NT2/D1 (cell line): ENCODE results near the gene TESPA1.
"Not testable (repeated sequence)": the region's sequence is repeated elsewhere in the genome, so short reads cannot be mapped to it uniquely, and the experiment has no call there.

ENCODE experiments used
- DNase-seq: peaks from one replicate; pipeline ENCODE4 v3.0.0-alpha.2; 2011; ENCODE audit warnings: low read depth, low spot score
- H3K27me3 ChIP-seq: 2 replicates; pipeline ENCODE4 v1.6.0; 2011; ENCODE audit warnings: mild to moderate bottlenecking; ENCODE audit not compliant: insufficient read length, insufficient read depth
- H3K36me3 ChIP-seq: 2 replicates; pipeline ENCODE4 v1.6.1; 2011; ENCODE audit warnings: mild to moderate bottlenecking, low read length, mixed read lengths; ENCODE audit not compliant: insufficient read depth, insufficient read length
- H3K4me1 ChIP-seq: 2 replicates; pipeline ENCODE4 v1.5.1; 2011; ENCODE audit not compliant: insufficient read depth, insufficient read length
- H3K4me3 ChIP-seq: 2 replicates; pipeline ENCODE4 v1.5.1; 2011; ENCODE audit warnings: low read depth; ENCODE audit not compliant: insufficient read length
- H3K9ac ChIP-seq: 2 replicates; pipeline ENCODE4 v1.6.0; 2011; ENCODE audit warnings: low read depth; ENCODE audit not compliant: insufficient read length
- H3K9me3 ChIP-seq: 2 replicates; pipeline ENCODE4 v1.5.1; 2011; ENCODE audit warnings: mild to moderate bottlenecking, low read length; ENCODE audit not compliant: insufficient read depth
- SUZ12 ChIP-seq: IDR thresholded peaks from 2 replicates; pipeline ENCODE4 v1.6.1; 2011; ENCODE audit not compliant: insufficient read length, insufficient read depth; ENCODE audit errors: extremely low read depth
- YY1 ChIP-seq: IDR thresholded peaks from 2 replicates; pipeline ENCODE4 v1.6.1; 2011; ENCODE audit not compliant: insufficient read length, insufficient read depth
- ZNF274 ChIP-seq: IDR thresholded peaks from 2 replicates; pipeline ENCODE4 v1.6.1; 2011; ENCODE audit warnings: mild to moderate bottlenecking, low read depth, low read length

The TESPA1 gene

GRCh38 chr12:54991161-54991990 is 6.8 kb upstream of the TESPA1 start:
- H3K9ac ChIP-seq: no peak overlapping the region
- H3K4me1 ChIP-seq: no peaks in the 10 kb centered on the region
- TF ChIP-seq YY1: no peak
- TF ChIP-seq SUZ12: no peak
- no peak for TF ChIP-seq ZNF274
- no peak overlapping the region for H3K4me3 ChIP-seq
- no peaks in the 10 kb centered on the region for H3K9me3 ChIP-seq
- H3K27me3 ChIP-seq: no peaks in the 10 kb centered on the region
- no peaks in the 10 kb centered on the region for H3K36me3 ChIP-seq
- no peak for DNase-seq

GRCh38 chr12:54989829-54990228 is 5.3 kb upstream of the TESPA1 start:
- no peak for DNase-seq
- TF ChIP-seq SUZ12 (no peak), YY1 (no peak), ZNF274 (no peak)
- Histone ChIP-seq H3K4me1 (no peaks in the 10 kb centered on the region), H3K27me3 (no peaks in the 10 kb centered on the region), H3K9me3 (no peaks in the 10 kb centered on the region), H3K4me3 (no peak overlapping the region), H3K36me3 (no peaks in the 10 kb centered on the region), H3K9ac (no peak overlapping the region)

- no peak for TF ChIP-seq ZNF274
- no peak for TF ChIP-seq YY1
- no peak for TF ChIP-seq SUZ12
- H3K9me3 ChIP-seq: no peaks in the 10 kb centered on the region
- no peak for DNase-seq
- H3K4me1 ChIP-seq: no peaks in the 10 kb centered on the region
- H3K9ac ChIP-seq: no peak overlapping the region
- no peaks in the 10 kb centered on the region for H3K36me3 ChIP-seq
- no peaks in the 10 kb centered on the region for H3K27me3 ChIP-seq
- H3K4me3 ChIP-seq: no peak overlapping the region
Measured at GRCh38 chr12:54988402-54989054, 4.0 kb upstream of the TESPA1 start.

- Histone ChIP-seq H3K9ac (no peak overlapping the region), H3K4me3 (no peak overlapping the region), H3K27me3 (no peaks in the 10 kb centered on the region), H3K4me1 (no peaks in the 10 kb centered on the region), H3K36me3 (no peaks in the 10 kb centered on the region), H3K9me3 (no peaks in the 10 kb centered on the region)
- no peak for TF ChIP-seq YY1
- TF ChIP-seq SUZ12: no peak
- TF ChIP-seq ZNF274: no peak
- no peak for DNase-seq
Measured at GRCh38 chr12:54987611-54988231, 3.2 kb upstream of the TESPA1 start.

- H3K4me1 ChIP-seq, H3K4me3 ChIP-seq, H3K9ac ChIP-seq, H3K36me3 ChIP-seq, H3K9me3 ChIP-seq, DNase-seq, H3K27me3 ChIP-seq: not testable (repeated sequence)
Measured at GRCh38 chr12:54986773-54987172, 2.2 kb upstream of the TESPA1 start.

- Histone ChIP-seq H3K9ac (no peak overlapping the region), H3K4me3 (no peak overlapping the region), H3K27me3 (no peaks in the 10 kb centered on the region), H3K4me1 (no peaks in the 10 kb centered on the region), H3K9me3 (no peaks in the 10 kb centered on the region), H3K36me3 (no peaks in the 10 kb centered on the region)
- TF ChIP-seq SUZ12: no peak
- no peak for TF ChIP-seq YY1
- TF ChIP-seq ZNF274: no peak
- DNase-seq: no peak
Measured at GRCh38 chr12:54983536-54984101, 943 bp downstream of the TESPA1 start.

- Histone ChIP-seq H3K27me3 (no peaks in the 10 kb centered on the region), H3K9ac (no peak overlapping the region), H3K4me1 (no peaks in the 10 kb centered on the region), H3K4me3 (no peak overlapping the region), H3K9me3 (no peaks in the 10 kb centered on the region), H3K36me3 (no peaks in the 10 kb centered on the region)
- no peak for DNase-seq
- TF ChIP-seq YY1: no peak
- TF ChIP-seq SUZ12: no peak
- TF ChIP-seq ZNF274: no peak
Measured at GRCh38 chr12:54981796-54982195, 2.8 kb downstream of the TESPA1 start.
